NB4 (cell line): Measurements from ENCODE around the gene ADGRL3.

Experiments
- DNase-seq: peaks from one replicate; pipeline ENCODE4 v3.0.0; 2010; ENCODE audit warnings: low read depth
- H3K4me3 ChIP-seq: one replicate; pipeline ENCODE4 v1.5.1; 2011; ENCODE audit warnings: mild to moderate bottlenecking, low read depth, low read length, moderate library complexity
- MYC ChIP-seq: IDR thresholded peaks from 2 replicates; pipeline ENCODE4 v1.6.1; 2011; ENCODE audit warnings: low read depth, low read length
- POLR2A ChIP-seq: IDR thresholded peaks from 2 replicates; pipeline ENCODE4 v1.6.1; 2011; ENCODE audit warnings: mild to moderate bottlenecking; ENCODE audit not compliant: insufficient read length; ENCODE audit errors: extremely low read depth
- TF ChIP-seq, protein P1 (sequence below): IDR thresholded peaks from one replicate; pipeline ENCODE4 v1.5.1; 2012; ENCODE audit warnings: low read depth, low read length
- TF ChIP-seq, protein P2 (sequence below): IDR thresholded peaks from 2 replicates; pipeline ENCODE4 v1.6.1; 2011; ENCODE audit warnings: low read depth, low read length

ADGRL3 gene

DNA sequence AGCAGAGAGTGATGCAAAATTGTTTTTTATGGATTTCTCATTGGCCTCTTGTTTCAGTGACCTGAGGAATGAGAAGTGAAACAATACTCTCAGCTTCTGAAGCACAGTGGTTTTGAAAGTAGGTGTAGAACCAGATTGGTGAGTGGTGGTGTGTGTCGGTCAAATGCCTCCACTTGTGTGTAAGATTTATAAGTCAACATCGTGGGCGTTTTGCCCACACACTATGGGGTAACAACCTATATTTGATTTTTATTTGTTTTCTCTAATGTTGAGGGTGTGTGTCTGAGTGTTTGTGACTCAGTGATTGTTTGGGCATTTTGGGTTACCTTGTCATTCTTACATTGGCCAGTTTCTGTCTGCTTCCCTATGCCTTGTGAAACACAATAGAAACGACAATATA lies 23.3 kb downstream of the ADGRL3 start:
- no peak for DNase-seq
- no peak overlapping the region for H3K4me3 ChIP-seq
- TF ChIP-seq, protein P1, sequence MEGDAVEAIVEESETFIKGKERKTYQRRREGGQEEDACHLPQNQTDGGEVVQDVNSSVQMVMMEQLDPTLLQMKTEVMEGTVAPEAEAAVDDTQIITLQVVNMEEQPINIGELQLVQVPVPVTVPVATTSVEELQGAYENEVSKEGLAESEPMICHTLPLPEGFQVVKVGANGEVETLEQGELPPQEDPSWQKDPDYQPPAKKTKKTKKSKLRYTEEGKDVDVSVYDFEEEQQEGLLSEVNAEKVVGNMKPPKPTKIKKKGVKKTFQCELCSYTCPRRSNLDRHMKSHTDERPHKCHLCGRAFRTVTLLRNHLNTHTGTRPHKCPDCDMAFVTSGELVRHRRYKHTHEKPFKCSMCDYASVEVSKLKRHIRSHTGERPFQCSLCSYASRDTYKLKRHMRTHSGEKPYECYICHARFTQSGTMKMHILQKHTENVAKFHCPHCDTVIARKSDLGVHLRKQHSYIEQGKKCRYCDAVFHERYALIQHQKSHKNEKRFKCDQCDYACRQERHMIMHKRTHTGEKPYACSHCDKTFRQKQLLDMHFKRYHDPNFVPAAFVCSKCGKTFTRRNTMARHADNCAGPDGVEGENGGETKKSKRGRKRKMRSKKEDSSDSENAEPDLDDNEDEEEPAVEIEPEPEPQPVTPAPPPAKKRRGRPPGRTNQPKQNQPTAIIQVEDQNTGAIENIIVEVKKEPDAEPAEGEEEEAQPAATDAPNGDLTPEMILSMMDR = no peak
- TF ChIP-seq POLR2A (no peak), MYC (no peak)
- TF ChIP-seq, protein P2, sequence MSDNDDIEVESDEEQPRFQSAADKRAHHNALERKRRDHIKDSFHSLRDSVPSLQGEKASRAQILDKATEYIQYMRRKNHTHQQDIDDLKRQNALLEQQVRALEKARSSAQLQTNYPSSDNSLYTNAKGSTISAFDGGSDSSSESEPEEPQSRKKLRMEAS = no peak

DNA sequence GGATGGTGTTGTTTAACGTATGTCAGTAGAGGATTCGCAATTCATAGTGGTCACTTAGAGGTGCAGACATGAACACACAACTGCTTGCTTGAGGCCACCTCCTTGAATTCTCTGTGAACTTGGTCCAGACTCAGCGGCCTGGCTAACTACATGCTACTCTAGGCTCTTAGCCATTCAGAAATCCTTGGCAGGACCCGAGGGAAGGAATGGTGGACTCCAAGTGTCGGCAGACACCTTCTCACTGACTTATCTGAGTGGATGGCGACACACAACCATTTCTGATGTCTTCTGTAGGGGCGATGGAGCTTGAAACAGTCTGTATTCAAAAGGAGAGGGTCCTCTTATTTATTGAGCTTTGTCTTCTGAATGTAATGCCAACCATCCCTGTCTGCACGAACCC lies 24.4 kb downstream of the ADGRL3 start:
- no peak for DNase-seq

DNA sequence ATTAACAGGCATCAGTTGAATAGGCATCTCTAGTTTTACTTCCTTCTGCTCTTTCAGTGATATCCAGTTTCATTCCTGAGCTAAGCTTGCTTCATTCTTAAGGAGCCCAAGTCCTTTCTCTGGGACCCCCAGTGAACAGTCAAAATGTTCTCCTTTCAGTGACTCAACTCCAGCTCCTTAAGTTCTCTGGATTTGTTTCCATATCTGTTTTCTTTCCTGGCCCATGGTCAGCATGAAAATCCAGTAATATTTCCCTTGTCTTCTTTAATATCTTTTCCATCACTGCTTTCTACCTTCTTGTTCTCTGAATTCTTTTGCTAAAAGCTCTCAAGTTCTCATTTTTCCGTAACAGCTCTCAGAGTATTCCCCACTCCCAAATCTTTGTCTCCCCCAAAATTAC lies 25.5 kb downstream of the ADGRL3 start:
- TF ChIP-seq, protein P2 = no peak
- TF ChIP-seq POLR2A = no peak
- no peak for TF ChIP-seq MYC
- TF ChIP-seq, protein P1 = no peak
- H3K4me3 ChIP-seq = no peak overlapping the region
- DNase-seq = no peak

More for the DNA sequence above, 24.4 kb downstream of the ADGRL3 start:
- TF ChIP-seq MYC = no peak
- TF ChIP-seq, protein P2 = no peak
- TF ChIP-seq, protein P1 = no peak
- no peak for TF ChIP-seq POLR2A
- H3K4me3 ChIP-seq = no peak overlapping the region

DNA sequence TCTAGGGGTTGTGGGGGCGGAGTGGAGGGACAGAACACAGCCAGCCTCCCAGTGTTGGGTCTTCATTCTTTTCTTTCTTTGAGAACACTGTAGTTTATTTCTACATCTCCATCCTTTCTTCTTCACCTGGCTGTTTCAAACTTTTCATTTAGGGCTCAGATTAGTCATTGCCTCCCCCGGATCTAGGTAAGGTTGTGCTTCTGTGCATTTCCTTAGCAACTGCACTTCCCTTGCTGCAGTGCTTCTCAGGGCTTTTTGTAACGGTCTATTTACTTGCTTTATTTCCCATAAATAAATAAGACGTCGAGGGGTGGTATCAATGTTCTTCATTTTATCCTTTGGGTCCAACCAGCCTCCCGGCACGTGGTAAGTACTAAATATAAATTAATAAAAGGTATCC lies 31.3 kb downstream of the ADGRL3 start:
- DNase-seq = no peak
- TF ChIP-seq MYC = no peak
- TF ChIP-seq, protein P2 = no peak
- TF ChIP-seq, protein P1 = no peak
- no peak for TF ChIP-seq POLR2A
- no peak overlapping the region for H3K4me3 ChIP-seq

DNA sequence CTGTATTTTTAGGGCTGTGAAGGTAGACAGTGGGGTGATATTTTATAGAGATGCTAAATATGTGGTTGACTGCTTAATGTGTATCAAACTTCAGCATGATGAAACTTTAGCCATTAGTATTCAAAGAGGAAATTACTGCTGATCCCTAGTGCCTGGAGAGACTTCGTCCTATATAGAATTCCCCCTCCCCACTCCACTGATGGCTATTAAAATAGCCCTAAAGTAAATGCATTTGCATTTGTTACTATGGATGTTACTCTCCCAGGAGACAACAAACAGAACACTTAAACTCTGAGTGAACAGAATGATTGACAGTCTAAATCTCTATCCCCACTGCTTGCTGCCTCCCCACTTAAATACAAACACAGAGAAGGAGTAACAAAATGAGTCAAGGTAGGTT lies 39.1 kb downstream of the ADGRL3 start:
- DNase-seq = no peak
- TF ChIP-seq, protein P1 = no peak
- TF ChIP-seq POLR2A (no peak), MYC (no peak)
- H3K4me3 ChIP-seq = no peak overlapping the region

DNA sequence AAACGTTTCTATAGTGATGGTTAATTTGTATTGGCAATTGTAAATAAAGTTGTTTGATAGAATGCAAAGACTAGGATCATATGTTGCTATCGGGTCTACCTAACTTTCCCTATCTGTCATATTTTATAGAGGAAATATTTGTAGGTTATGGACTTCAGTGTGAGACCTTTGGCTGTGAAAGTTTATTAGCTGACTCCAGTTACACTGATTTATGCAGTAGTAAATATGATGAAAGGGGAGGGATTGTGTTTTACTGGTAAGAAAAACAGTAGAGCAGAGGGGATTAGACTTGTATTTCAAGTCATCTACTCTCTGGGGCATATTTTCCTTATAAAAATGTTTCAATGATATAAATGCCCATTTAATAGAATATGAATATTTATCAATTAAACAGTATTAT lies 43.8 kb downstream of the ADGRL3 start:
- no peak for DNase-seq
- no peak for TF ChIP-seq MYC
- TF ChIP-seq, protein P2 = no peak
- TF ChIP-seq POLR2A = no peak
- TF ChIP-seq, protein P1 = no peak

More for the DNA sequence above, 43.8 kb downstream of the ADGRL3 start:
- H3K4me3 ChIP-seq = no peak overlapping the region
